Ascending aorta (tissue), 2 donors: ENCODE results near the gene ZNF184. TPM values are rescaled to one million over a fixed set of nuclear protein-coding genes. Genes with fewer than 3 reads are reported as not detected.

Source experiments
- DNase-seq, 2 donors: peaks; one replicate each; pipeline ENCODE4 v3.0.0-alpha.2; 2019; ENCODE audit warnings: low spot score in 2 of 2
- H3K27ac ChIP-seq, 2 donors: fragments of 200-600 bp; sonication (generic); one replicate each; pipeline ENCODE4 v1.5.1; 2016 to 2017; ENCODE audit warnings: mild to moderate bottlenecking in 1 of 2
- H3K27me3 ChIP-seq: fragments of 200-600 bp; sonication (generic); one replicate; pipeline ENCODE4 v1.5.1; 2017
- H3K36me3 ChIP-seq, 2 donors: fragments of 200-600 bp; sonication (generic); one replicate each; pipeline ENCODE4 v1.5.1; 2016
- H3K4me1 ChIP-seq, 2 donors: fragments of 200-600 bp; sonication (generic); one replicate each; pipeline ENCODE4 v1.5.1; 2016 to 2017; ENCODE audit warnings: mild to moderate bottlenecking in 1 of 2
- H3K4me3 ChIP-seq, 2 donors: fragments of 200-600 bp; sonication (generic); one replicate each; pipeline ENCODE4 v1.5.1; 2016 to 2017; ENCODE audit warnings: mild to moderate bottlenecking in 1 of 2
- H3K9me3 ChIP-seq, 2 donors: fragments of 200-600 bp; sonication (generic); one replicate each; pipeline ENCODE4 v1.5.1; 2016
- CTCF ChIP-seq, 3 experiments: fragments of 200-600 bp in 2 of 3; fragments of 450-650 bp in 1 of 3; sonication (generic) in 2 of 3; IDR thresholded peaks; one replicate each; pipeline ENCODE4 v1.5.1; 2016 to 2019; ENCODE audit warnings: antibody characterized with exemption in 3 of 3, mild to moderate bottlenecking in 1 of 3, moderate library complexity in 1 of 3
- intact Hi-C: fragments of 100-400 bp; cut with DNase I; formaldehyde crosslinking; loops from one replicate; pipeline ENCODE4 v1.15.1; 2023
- total RNA-seq: library from RNA; depleted of rRNA; stranded (reverse); fragments of >200 nt; gene quantifications from one replicate; pipeline ENCODE4 v1.1.0, GENCODE V29; 2016

The ZNF184 gene
- total RNA-seq, 1 donor from 2014 or later: 2.1 TPM

- intact Hi-C loops: loop anchor here (2.0 to 10.0 kb wide), 6 partner anchors 85 to 1300 kb away; partner anchors contain the start of genes ABT1 and ZNF391
- peak; percentile 51 to 83 for DNase-seq
- Histone ChIP-seq H3K36me3 (peaks cover 8 to 16% of the 10 kb centered on the region in 2 donors), H3K4me3 (peak overlapping the region; percentile 65 to 89), H3K4me1 (peaks cover 0 to 8% of the 10 kb centered on the region in 2 donors), H3K27ac (peak overlapping the region; percentile 84 to 86), H3K27me3 (no peaks in the 10 kb centered on the region), H3K9me3 (no peaks in the 10 kb centered on the region)
- no peak for TF ChIP-seq CTCF (IDR thresholded peaks at IDR 0.05)
These were observed 706 bp downstream of the ZNF184 start for GRCh38 chr6:27472182-27472616.

DNA sequence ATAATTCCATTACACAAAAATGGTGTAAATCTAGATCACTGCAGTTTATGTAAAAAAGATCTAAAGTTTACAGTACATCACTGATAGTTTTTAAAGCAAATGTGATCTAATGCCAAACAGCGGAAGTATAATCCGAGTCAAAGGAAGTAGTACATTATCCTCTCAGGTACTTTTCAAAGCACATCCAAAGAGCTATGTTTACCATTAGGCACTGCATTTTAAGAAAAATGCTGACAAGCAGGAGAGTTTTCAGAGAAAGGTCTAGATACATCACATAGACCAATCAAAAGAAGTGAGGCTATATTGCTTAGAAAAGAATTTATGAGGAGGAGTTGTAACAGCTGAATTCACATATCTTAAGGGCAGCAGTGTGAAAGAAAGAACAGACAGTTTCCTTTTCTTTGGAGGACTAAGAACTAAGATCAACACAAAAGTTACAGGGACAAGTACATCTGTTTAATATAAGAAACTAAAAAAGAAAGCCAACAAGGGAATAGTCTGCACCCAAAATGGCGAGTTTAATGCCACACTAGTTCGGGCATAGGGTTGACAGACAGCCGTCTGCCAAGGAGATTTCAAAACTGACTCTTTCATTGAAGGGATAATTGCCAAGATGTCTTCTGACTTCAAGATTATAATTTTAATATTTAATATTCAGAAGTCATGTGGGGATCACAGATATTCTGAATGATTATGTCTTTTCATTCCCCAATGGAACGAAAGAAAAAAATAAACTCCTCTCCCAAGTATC lies 1.4 kb downstream of the ZNF184 start:
- peaks cover 13 to 22% of the 10 kb centered on the region in 2 donors for H3K36me3 ChIP-seq
- intact Hi-C loops: loop anchor here (2.0 to 10.0 kb wide), 6 partner anchors 84 to 1299 kb away; partner anchors contain the start of genes ABT1 and ZNF391
- H3K27me3 ChIP-seq: no peaks in the 10 kb centered on the region
- DNase-seq: no peak
- peak overlapping the region; percentile 65 to 89 for H3K4me3 ChIP-seq
- H3K9me3 ChIP-seq: no peaks in the 10 kb centered on the region
- no peak for TF ChIP-seq CTCF (IDR thresholded peaks at IDR 0.05)
- peaks cover 0 to 8% of the 10 kb centered on the region in 2 donors for H3K4me1 ChIP-seq
- peak overlapping the region in 1 of 2 donors; percentile 86 for H3K27ac ChIP-seq

DNA sequence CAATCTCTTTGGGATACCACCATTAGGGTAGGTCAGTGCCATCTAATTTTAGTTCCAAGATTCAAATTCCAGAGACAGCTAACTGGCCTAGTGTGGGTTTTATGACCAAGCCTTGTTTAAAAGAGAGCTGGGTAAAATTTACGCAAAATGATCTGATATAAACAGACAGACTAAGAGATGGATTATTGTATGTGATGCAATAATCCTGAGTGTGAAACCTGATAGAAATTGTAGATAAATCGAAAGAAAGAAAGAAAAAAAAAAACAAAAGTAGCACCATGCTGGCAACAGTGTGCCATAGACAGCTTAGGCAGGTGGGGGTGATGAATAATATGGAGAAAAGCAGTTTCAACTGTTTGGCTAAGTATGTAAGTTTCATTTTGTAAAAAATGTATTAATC lies 2.9 kb downstream of the ZNF184 start:
- no peak for TF ChIP-seq CTCF (IDR thresholded peaks at IDR 0.05)
- Histone ChIP-seq H3K9me3 (no peaks in the 10 kb centered on the region), H3K4me1 (peaks cover 0 to 8% of the 10 kb centered on the region in 2 donors), H3K36me3 (peaks cover 17 to 34% of the 10 kb centered on the region in 2 donors), H3K4me3 (no peak overlapping the region), H3K27me3 (no peaks in the 10 kb centered on the region), H3K27ac (no peak overlapping the region)
- DNase-seq: no peak
- intact Hi-C loops: loop anchor here (5.0 to 10.0 kb wide), 4 partner anchors 83 to 1298 kb away; partner anchors contain the start of genes ABT1 and ZNF391

DNA sequence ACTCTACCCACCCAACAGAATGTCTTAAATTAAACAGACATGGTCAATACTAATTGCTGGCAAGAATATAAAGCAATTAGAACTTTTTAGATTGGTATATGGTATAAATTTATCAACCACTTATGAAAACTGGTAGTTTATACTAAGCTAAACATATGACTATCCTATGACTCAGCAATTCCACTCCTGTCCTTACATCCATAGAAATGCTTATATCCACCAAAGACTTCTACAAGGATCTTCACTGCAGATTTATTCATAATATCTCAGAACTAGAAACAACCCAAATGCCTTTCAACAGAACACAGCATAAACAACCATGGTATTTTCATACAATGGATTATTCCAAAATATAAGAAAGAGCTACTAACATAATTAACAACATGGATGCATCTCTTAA lies 4.6 kb downstream of the ZNF184 start:
- Histone ChIP-seq H3K36me3 (peaks cover 22 to 43% of the 10 kb centered on the region in 2 donors), H3K27me3 (no peaks in the 10 kb centered on the region), H3K4me3 (no peak overlapping the region), H3K4me1 (peaks cover 0 to 8% of the 10 kb centered on the region in 2 donors), H3K27ac (no peak overlapping the region), H3K9me3 (no peaks in the 10 kb centered on the region)
- no peak for DNase-seq
- intact Hi-C loops: no loop called here
- TF ChIP-seq CTCF (IDR thresholded peaks at IDR 0.05): no peak

GRCh38 chr6:27452496-27452897 lies 20.4 kb downstream of the ZNF184 start:
- no peak overlapping the region for H3K27ac ChIP-seq
- intact Hi-C loops: no loop called here
- peaks cover 57 to 93% of the 10 kb centered on the region in 2 donors for H3K9me3 ChIP-seq
- H3K27me3 ChIP-seq: no peaks in the 10 kb centered on the region
- TF ChIP-seq CTCF (IDR thresholded peaks at IDR 0.05): no peak
- peaks cover 68 to 82% of the 10 kb centered on the region in 2 donors for H3K36me3 ChIP-seq
- no peak for DNase-seq
- no peak overlapping the region for H3K4me3 ChIP-seq
- no peaks in the 10 kb centered on the region for H3K4me1 ChIP-seq
